Neural progenitor cell (in vitro differentiated cells): Measurements from ENCODE around the gene DDN. TPM values are rescaled to one million over a fixed set of nuclear protein-coding genes. Genes with fewer than 3 reads are reported as not detected.

Experiments used
- DNase-seq: peaks from one replicate; pipeline ENCODE4 v3.0.0-alpha.2; 2016; ENCODE audit warnings: low spot score
- H2AFZ ChIP-seq: fragments of 200-600 bp; sonication (generic); replicated peaks from 2 replicates; pipeline ENCODE4 v1.6.1; 2016; ENCODE audit warnings: antibody characterized with exemption
- H3F3A ChIP-seq: fragments of 200-600 bp; sonication (generic); 2 replicates; pipeline ENCODE4 v1.6.1; 2016; ENCODE audit warnings: antibody characterized with exemption, low read depth
- H3K27ac ChIP-seq: fragments of 200-600 bp; sonication (generic); 2 replicates; pipeline ENCODE4 v1.5.1; 2016; ENCODE audit warnings: mild to moderate bottlenecking
- H3K27me3 ChIP-seq: fragments of 200-600 bp; sonication (generic); 2 replicates; pipeline ENCODE4 v1.6.1; 2016; ENCODE audit warnings: mild to moderate bottlenecking, moderate library complexity
- H3K36me3 ChIP-seq: fragments of 200-600 bp; sonication (generic); 2 replicates; pipeline ENCODE4 v1.5.1; 2016
- H3K4me1 ChIP-seq: fragments of 200-600 bp; sonication (generic); 2 replicates; pipeline ENCODE4 v1.6.1; 2016; ENCODE audit warnings: mixed run types
- H3K4me2 ChIP-seq: fragments of 200-600 bp; sonication (generic); 2 replicates; pipeline ENCODE4 v1.6.1; 2016
- H3K4me3 ChIP-seq: fragments of 200-600 bp; sonication (generic); 2 replicates; pipeline ENCODE4 v1.5.1; 2016
- H3K79me2 ChIP-seq: fragments of 200-600 bp; sonication (generic); 2 replicates; pipeline ENCODE4 v1.6.1; 2016; ENCODE audit warnings: low read depth
- H3K9ac ChIP-seq: fragments of 200-600 bp; sonication (generic); 2 replicates; pipeline ENCODE4 v1.6.1; 2016
- H3K9me3 ChIP-seq: fragments of 200-600 bp; sonication (generic); 2 replicates; pipeline ENCODE4 v1.5.1; 2016; ENCODE audit warnings: low read depth
- H4K20me1 ChIP-seq: fragments of 200-600 bp; sonication (generic); 2 replicates; pipeline ENCODE4 v1.6.1; 2016; ENCODE audit warnings: low read depth
- H3K27ac Mint-ChIP-seq: 3 replicates; pipeline ENCODE4 v1.8.0; 2021; ENCODE audit warnings: mixed read lengths
- H3K27me3 Mint-ChIP-seq: 2 replicates; pipeline ENCODE4 v1.8.0; 2022; ENCODE audit warnings: low read depth, mild to moderate bottlenecking, inconsistent platforms, moderate library complexity, mixed read lengths; ENCODE audit not compliant: insufficient read depth
- H3K36me3 Mint-ChIP-seq: 3 replicates; pipeline ENCODE4 v1.8.0; 2021; ENCODE audit warnings: mixed read lengths
- H3K4me1 Mint-ChIP-seq: 3 replicates; pipeline ENCODE4 v1.8.0; 2021; ENCODE audit warnings: mixed read lengths
- H3K4me3 Mint-ChIP-seq: 3 replicates; pipeline ENCODE4 v1.8.0; 2021; ENCODE audit warnings: mild to moderate bottlenecking, moderate library complexity, mixed read lengths
- H3K9me3 Mint-ChIP-seq: 3 replicates; pipeline ENCODE4 v1.8.0; 2020; ENCODE audit warnings: mixed read lengths
- CTCF ChIP-seq: fragments of 200-600 bp; sonication (generic); IDR thresholded peaks from 2 replicates; pipeline ENCODE4 v1.5.1; 2017; ENCODE audit warnings: antibody characterized with exemption, mild to moderate bottlenecking
- EZH2 ChIP-seq: fragments of 200-600 bp; sonication (generic); IDR thresholded peaks from 2 replicates; pipeline ENCODE4 v1.6.1; 2017; ENCODE audit warnings: antibody characterized with exemption, mild to moderate bottlenecking, moderate library complexity
- EZH2phosphoT487 ChIP-seq: fragments of 200-600 bp; sonication (generic); IDR thresholded peaks from 2 replicates; pipeline ENCODE4 v1.6.1; 2017; ENCODE audit warnings: antibody characterized with exemption
- total RNA-seq: library from RNA; depleted of rRNA; stranded (reverse); fragments of >200 nt; gene quantifications from 2 replicates; pipeline ENCODE4 v1.2.3, GENCODE V29; 2015; ENCODE audit warnings: low replicate concordance

DDN gene
- total RNA-seq, 1 donor from 2014 or later: not detected

GRCh38 chr12:48986720-48987291, 12.4 kb downstream of the DDN start:
- peak; percentile 97 for DNase-seq
- H3K27ac Mint-ChIP-seq: peak overlapping the region; percentile 59

GRCh38 chr12:48985901-48986300, 13.3 kb downstream of the DDN start:
- Histone ChIP-seq H3K79me2 (no peaks in the 10 kb centered on the region), H3K4me3 (no peak overlapping the region), H2AFZ (no peak overlapping the region), H3K27ac (no peak overlapping the region), H3K36me3 (no peaks in the 10 kb centered on the region), H3K9me3 (no peaks in the 10 kb centered on the region), H4K20me1 (peaks cover 75% of the 10 kb centered on the region), H3K4me1 (peaks cover 38% of the 10 kb centered on the region), H3K4me2 (peak overlapping the region; percentile 60), H3F3A (peaks cover 42% of the 10 kb centered on the region), H3K27me3 (peaks cover 98% of the 10 kb centered on the region), H3K9ac (no peak overlapping the region)
- peak overlapping the region; percentile 71 for H3K4me3 Mint-ChIP-seq
- no peak for TF ChIP-seq EZH2
- no peak for TF ChIP-seq CTCF
- TF ChIP-seq EZH2phosphoT487: no peak
- H3K9me3 Mint-ChIP-seq: peaks cover 6% of the 10 kb centered on the region
- peak overlapping the region; percentile 85 for H3K27ac Mint-ChIP-seq
- DNase-seq: no peak
- peaks cover 78% of the 10 kb centered on the region for H3K27me3 Mint-ChIP-seq
- H3K36me3 Mint-ChIP-seq: peaks cover 8% of the 10 kb centered on the region
- H3K4me1 Mint-ChIP-seq: peaks cover 79% of the 10 kb centered on the region

More at GRCh38 chr12:48986720-48987291, 12.4 kb downstream of the DDN start:
- peaks cover 5% of the 10 kb centered on the region for H3K36me3 Mint-ChIP-seq
- peaks cover 66% of the 10 kb centered on the region for H4K20me1 ChIP-seq
- peaks cover 98% of the 10 kb centered on the region for H3K27me3 ChIP-seq
- no peak overlapping the region for H3K4me3 ChIP-seq
- H3K9me3 ChIP-seq: no peaks in the 10 kb centered on the region
- H3K79me2 ChIP-seq: no peaks in the 10 kb centered on the region
- H3K36me3 ChIP-seq: no peaks in the 10 kb centered on the region
- H3K9me3 Mint-ChIP-seq: peaks cover 6% of the 10 kb centered on the region
- peaks cover 75% of the 10 kb centered on the region for H3K4me1 Mint-ChIP-seq
- H3K4me2 ChIP-seq: peak overlapping the region; percentile 60
- H3K27me3 Mint-ChIP-seq: peaks cover 74% of the 10 kb centered on the region
- peaks cover 42% of the 10 kb centered on the region for H3F3A ChIP-seq
- H2AFZ ChIP-seq: no peak overlapping the region
- no peak overlapping the region for H3K27ac ChIP-seq
- H3K4me3 Mint-ChIP-seq: peak overlapping the region; percentile 70
- TF ChIP-seq EZH2: peak; percentile 60
- peak; percentile 100 for TF ChIP-seq EZH2phosphoT487
- TF ChIP-seq CTCF: no peak
- no peak overlapping the region for H3K9ac ChIP-seq
- H3K4me1 ChIP-seq: peaks cover 34% of the 10 kb centered on the region

- DNase-seq: no peak
- peaks cover 45% of the 10 kb centered on the region for H3F3A ChIP-seq
- no peaks in the 10 kb centered on the region for H3K9me3 ChIP-seq
- H3K9ac ChIP-seq: no peak overlapping the region
- peak overlapping the region; percentile 71 for H3K4me3 Mint-ChIP-seq
- peaks cover 38% of the 10 kb centered on the region for H3K4me1 ChIP-seq
- no peaks in the 10 kb centered on the region for H3K79me2 ChIP-seq
- no peak overlapping the region for H2AFZ ChIP-seq
- no peak for TF ChIP-seq EZH2phosphoT487
- TF ChIP-seq EZH2: no peak
- no peak for TF ChIP-seq CTCF
- H3K4me3 ChIP-seq: no peak overlapping the region
- H3K36me3 ChIP-seq: no peaks in the 10 kb centered on the region
- H3K27me3 Mint-ChIP-seq: peaks cover 78% of the 10 kb centered on the region
- H3K27ac Mint-ChIP-seq: peak overlapping the region; percentile 46
- H3K9me3 Mint-ChIP-seq: peaks cover 6% of the 10 kb centered on the region
- no peak overlapping the region for H3K4me2 ChIP-seq
- H3K27ac ChIP-seq: no peak overlapping the region
- H3K4me1 Mint-ChIP-seq: peaks cover 78% of the 10 kb centered on the region
- H3K27me3 ChIP-seq: peaks cover 98% of the 10 kb centered on the region
- H4K20me1 ChIP-seq: peaks cover 79% of the 10 kb centered on the region
- peaks cover 8% of the 10 kb centered on the region for H3K36me3 Mint-ChIP-seq
Observed at GRCh38 chr12:48985475-48985897, 13.7 kb downstream of the DDN start.
